Lower leg skin (tissue), 3 donors: ENCODE results near the gene SPEG.

Experiments used
- POLR2A ChIP-seq, 2 donors: fragments of 450-650 bp; IDR thresholded peaks; one replicate each; pipeline ENCODE4 v1.6.1; 2016 to 2017; ENCODE audit warnings: antibody characterized with exemption in 2 of 2, mild to moderate bottlenecking in 1 of 2, moderate library complexity in 1 of 2
- TF ChIP-seq, protein P1 (sequence below), 3 donors: fragments of 450-650 bp; IDR thresholded peaks; one replicate each; pipeline ENCODE4 v1.5.1; 2016; ENCODE audit warnings: antibody characterized with exemption in 3 of 3, mild to moderate bottlenecking in 3 of 3, moderate library complexity in 2 of 3

DNA sequence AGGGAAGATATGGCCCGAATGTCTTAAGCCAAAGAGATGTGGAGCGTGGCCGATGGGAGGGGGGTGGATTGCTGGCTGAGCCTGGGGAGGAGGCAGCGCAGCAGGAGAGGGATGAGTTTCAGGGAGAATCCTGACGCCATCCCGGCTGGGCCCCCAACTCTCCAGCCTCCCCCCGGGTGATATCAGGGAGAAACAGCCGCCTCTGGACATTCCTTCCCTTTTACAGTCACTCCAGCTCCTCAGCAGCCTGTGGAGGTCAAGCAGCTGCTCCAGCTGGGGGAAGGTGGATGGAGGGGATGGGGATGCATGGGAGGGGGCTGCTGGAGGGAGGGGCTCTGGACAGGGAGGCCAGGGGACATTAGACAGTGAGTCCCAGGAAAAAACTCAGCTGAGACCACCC is 26.0 kb upstream of the SPEG start:
- TF ChIP-seq, protein P1, sequence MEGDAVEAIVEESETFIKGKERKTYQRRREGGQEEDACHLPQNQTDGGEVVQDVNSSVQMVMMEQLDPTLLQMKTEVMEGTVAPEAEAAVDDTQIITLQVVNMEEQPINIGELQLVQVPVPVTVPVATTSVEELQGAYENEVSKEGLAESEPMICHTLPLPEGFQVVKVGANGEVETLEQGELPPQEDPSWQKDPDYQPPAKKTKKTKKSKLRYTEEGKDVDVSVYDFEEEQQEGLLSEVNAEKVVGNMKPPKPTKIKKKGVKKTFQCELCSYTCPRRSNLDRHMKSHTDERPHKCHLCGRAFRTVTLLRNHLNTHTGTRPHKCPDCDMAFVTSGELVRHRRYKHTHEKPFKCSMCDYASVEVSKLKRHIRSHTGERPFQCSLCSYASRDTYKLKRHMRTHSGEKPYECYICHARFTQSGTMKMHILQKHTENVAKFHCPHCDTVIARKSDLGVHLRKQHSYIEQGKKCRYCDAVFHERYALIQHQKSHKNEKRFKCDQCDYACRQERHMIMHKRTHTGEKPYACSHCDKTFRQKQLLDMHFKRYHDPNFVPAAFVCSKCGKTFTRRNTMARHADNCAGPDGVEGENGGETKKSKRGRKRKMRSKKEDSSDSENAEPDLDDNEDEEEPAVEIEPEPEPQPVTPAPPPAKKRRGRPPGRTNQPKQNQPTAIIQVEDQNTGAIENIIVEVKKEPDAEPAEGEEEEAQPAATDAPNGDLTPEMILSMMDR (IDR thresholded peaks at IDR 0.05) = no peak
- TF ChIP-seq POLR2A (IDR thresholded peaks at IDR 0.05) = no peak
